ENCODE data around the gene C1QTNF8.

- TF ChIP-seq CTCF (conservative IDR thresholded peaks at IDR 0.05) (no peak), EZH2 (IDR thresholded peaks at IDR 0.05; ENCODE audit: low read depth) (no peak)
Measured at GRCh38 chr16:1129106-1129960, 33.3 kb upstream of the C1QTNF8 start.

Data from PC-9 (cell line).